SK-N-MC (cell line): Measurements from ENCODE around the gene ITIH2.

Experiments used
- EZH2 ChIP-seq: fragments of 200-600 bp; sonication (generic); IDR thresholded peaks from one replicate; pipeline ENCODE4 v1.6.1; 2017; ENCODE audit warnings: antibody characterized with exemption
- POLR2AphosphoS5 ChIP-seq: IDR thresholded peaks from 2 replicates; pipeline ENCODE4 v1.6.1; 2012; ENCODE audit warnings: mild to moderate bottlenecking, low read depth, low read length, borderline replicate concordance

- no peak for TF ChIP-seq POLR2AphosphoS5
- no peak for TF ChIP-seq EZH2
Observed at GRCh38 chr10:7792541-7792940, 89.4 kb downstream of the ITIH2 start.
